ENCODE results near the gene HEYL. TPM values are rescaled to one million over a fixed set of nuclear protein-coding genes. Genes with fewer than 3 reads are reported as not detected.

Gene HEYL
- total RNA-seq, 1 experiment from 2014 or later = not detected

DNA sequence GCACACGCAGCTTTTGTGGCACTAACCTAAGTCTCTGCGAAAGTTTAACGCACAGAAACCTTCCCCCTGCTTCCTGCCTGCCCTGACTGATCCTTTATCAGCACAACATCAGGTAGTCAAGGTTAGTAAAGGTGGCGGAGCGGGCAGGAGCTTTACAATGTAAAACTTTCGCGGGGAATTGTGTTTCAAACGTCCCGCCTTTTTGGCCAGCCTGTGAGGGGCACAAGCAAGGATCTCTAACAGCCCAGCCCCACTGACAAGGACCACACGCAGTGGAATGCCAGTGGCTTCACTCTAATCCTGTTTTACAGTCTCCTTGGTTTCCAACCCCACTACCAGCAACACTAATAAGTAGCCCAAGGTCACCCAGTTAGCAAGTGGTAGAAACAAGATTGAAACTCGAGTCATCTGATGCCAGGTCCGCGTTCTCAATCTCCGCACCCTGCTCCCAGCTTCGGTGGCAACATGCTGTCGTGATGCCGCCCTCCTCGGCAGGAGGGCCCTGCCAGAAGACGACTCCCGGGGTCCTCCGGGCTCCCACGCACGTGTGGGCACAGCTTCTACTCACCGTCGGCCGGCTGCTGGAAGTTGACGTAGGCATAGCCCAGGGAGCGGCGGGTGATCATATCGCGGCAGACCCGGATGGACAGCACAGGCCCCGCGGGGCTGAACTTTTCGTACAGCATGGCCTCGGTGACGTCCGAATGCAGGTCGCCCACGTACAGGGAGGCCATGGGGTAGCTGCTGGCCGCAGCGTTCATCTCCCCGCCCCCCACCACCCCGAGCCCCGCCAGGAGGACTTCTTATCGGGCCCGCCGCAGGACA is 64.0 kb downstream of the HEYL start:
- no peaks in the 10 kb centered on the region for H3K27me3 Mint-ChIP-seq (ENCODE audit: insufficient read depth, unreplicated experiment)
- POLR2A ChIA-PET = interaction anchor here (0.6 to 4.8 kb wide), 14 partner anchors 9 to 654 kb away, joined by 3 to 36 read pairs (median 4); partner anchors contain the start of genes NDUFS5 and PPIE
- peak; percentile 42 for DNase-seq (ENCODE audit: unreplicated experiment)
- TF ChIP-seq, protein P1, sequence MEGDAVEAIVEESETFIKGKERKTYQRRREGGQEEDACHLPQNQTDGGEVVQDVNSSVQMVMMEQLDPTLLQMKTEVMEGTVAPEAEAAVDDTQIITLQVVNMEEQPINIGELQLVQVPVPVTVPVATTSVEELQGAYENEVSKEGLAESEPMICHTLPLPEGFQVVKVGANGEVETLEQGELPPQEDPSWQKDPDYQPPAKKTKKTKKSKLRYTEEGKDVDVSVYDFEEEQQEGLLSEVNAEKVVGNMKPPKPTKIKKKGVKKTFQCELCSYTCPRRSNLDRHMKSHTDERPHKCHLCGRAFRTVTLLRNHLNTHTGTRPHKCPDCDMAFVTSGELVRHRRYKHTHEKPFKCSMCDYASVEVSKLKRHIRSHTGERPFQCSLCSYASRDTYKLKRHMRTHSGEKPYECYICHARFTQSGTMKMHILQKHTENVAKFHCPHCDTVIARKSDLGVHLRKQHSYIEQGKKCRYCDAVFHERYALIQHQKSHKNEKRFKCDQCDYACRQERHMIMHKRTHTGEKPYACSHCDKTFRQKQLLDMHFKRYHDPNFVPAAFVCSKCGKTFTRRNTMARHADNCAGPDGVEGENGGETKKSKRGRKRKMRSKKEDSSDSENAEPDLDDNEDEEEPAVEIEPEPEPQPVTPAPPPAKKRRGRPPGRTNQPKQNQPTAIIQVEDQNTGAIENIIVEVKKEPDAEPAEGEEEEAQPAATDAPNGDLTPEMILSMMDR (IDR thresholded peaks at IDR 0.05; ENCODE audit: unreplicated experiment) = no peak
- peak overlapping the region; percentile 88 for H3K4me3 Mint-ChIP-seq (ENCODE audit: unreplicated experiment)
- peaks cover 16% of the 10 kb centered on the region for H3K4me1 Mint-ChIP-seq (ENCODE audit: insufficient read depth, unreplicated experiment)
- peaks cover 64% of the 10 kb centered on the region for H3K36me3 Mint-ChIP-seq (ENCODE audit: insufficient read depth, unreplicated experiment)
- no peaks in the 10 kb centered on the region for H3K9me3 Mint-ChIP-seq (ENCODE audit: unreplicated experiment)
- intact Hi-C loops (cut with micrococcal nuclease) = no loop called here
- CTCF ChIA-PET = interaction anchor here (0.6 to 1.3 kb wide), 4 partner anchors 47 to 472 kb away, joined by 3 to 4 read pairs (median 4); no protein-coding TSS in a partner anchor
- BruUV-seq (replicated peaks) = no TSS peak
- peak overlapping the region; percentile 88 for H3K27ac Mint-ChIP-seq (ENCODE audit: low read depth, unreplicated experiment)

DNA sequence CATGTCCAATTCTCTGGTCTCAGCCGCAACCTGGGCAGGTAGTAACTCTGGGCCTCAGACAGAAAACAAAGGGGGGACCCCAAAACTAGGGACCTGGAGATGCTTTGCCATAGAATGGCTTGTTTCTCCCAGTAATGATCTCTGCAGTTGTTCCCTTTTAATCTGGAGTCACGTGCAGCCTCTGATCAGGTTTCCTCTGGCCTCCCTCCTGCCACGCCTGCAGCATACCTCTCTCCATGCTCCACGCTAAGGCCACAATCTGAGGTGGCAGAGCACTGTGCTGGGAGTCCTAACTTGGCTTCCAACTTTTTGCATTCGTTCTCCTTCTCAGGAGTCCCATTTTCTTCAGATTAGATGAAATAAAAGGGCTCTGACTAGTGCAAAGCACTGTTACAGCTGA is 64.8 kb downstream of the HEYL start:
- H3K4me1 Mint-ChIP-seq (ENCODE audit: insufficient read depth, unreplicated experiment) = peaks cover 16% of the 10 kb centered on the region
- TF ChIP-seq, protein P1 (IDR thresholded peaks at IDR 0.05; ENCODE audit: unreplicated experiment) = no peak
- intact Hi-C loops (cut with micrococcal nuclease) = no loop called here
- H3K4me3 Mint-ChIP-seq (ENCODE audit: unreplicated experiment) = peak overlapping the region; percentile 88
- peak overlapping the region; percentile 88 for H3K27ac Mint-ChIP-seq (ENCODE audit: low read depth, unreplicated experiment)
- CTCF ChIA-PET = interaction anchor here (0.8 to 2.4 kb wide), 3 partner anchors 31 to 272 kb away, joined by 3 to 14 read pairs (median 4); no protein-coding TSS in a partner anchor
- peaks cover 72% of the 10 kb centered on the region for H3K36me3 Mint-ChIP-seq (ENCODE audit: insufficient read depth, unreplicated experiment)
- no peaks in the 10 kb centered on the region for H3K9me3 Mint-ChIP-seq (ENCODE audit: unreplicated experiment)
- DNase-seq (ENCODE audit: unreplicated experiment) = peak; percentile 42
- POLR2A ChIA-PET = interaction anchor here (0.6 to 4.8 kb wide), 12 partner anchors 9 to 468 kb away, joined by 3 to 36 read pairs (median 6); no protein-coding TSS in a partner anchor
- H3K27me3 Mint-ChIP-seq (ENCODE audit: insufficient read depth, unreplicated experiment) = no peaks in the 10 kb centered on the region
- BruUV-seq (replicated peaks) = no TSS peak

Other genes starting within 250 kb of the HEYL start
- gene BMP8A, start 148.0 kb downstream of the HEYL start, total RNA-seq (2022) = not detected in 2 replicates
- gene PABPC4, start 62.9 kb downstream of the HEYL start, total RNA-seq (2022) = 268 and 275 TPM in 2 replicates
- gene NT5C1A, start 32.5 kb upstream of the HEYL start, total RNA-seq (2022) = not detected in 2 replicates
- gene HPCAL4, start 51.8 kb upstream of the HEYL start, total RNA-seq (2022) = not detected in 2 replicates
- gene PPIE, start 99.2 kb upstream of the HEYL start, total RNA-seq (2022) = 44.8 and 45.8 TPM in 2 replicates
- gene OXCT2, start 131.7 kb upstream of the HEYL start, total RNA-seq (2022) = not detected in 2 replicates
- gene BMP8B, start 149.2 kb upstream of the HEYL start, total RNA-seq (2022) = 0.21 and 0.52 TPM in 2 replicates
- gene TRIT1, start 243.9 kb upstream of the HEYL start, total RNA-seq (2022) = 27.4 and 30.6 TPM in 2 replicates

All from MCF 10A (cell line).